ENCODE results near the gene SUPT3H.

- TF ChIP-seq CTCF (conservative IDR thresholded peaks at IDR 0.05 in 1 of 2, IDR thresholded peaks at IDR 0.05 in 1 of 2; ENCODE audit: extremely low read depth in 1 of 2, insufficient read depth in 1 of 2, low read depth in 1 of 2, low read length in 2 of 2) (no peak), EZH2 (IDR thresholded peaks at IDR 0.05; ENCODE audit: borderline replicate concordance, low read length) (no peak)
These were observed 38.2 kb upstream of the SUPT3H start for GRCh38 chr6:45415788-45416518.

All from mammary epithelial cell (primary cell).